ENCODE results near the gene FLNB.

The FLNB gene

GRCh38 chr3:58008141-58009025 is at the start of gene FLNB:
TSS of gene FLNB (plus strand) at chr3:58008422. CDS start at chr3:58008565, 143 bp downstream.
- no peak for TF ChIP-seq POLR2A (IDR thresholded peaks at IDR 0.05; ENCODE audit: low read length)
- no peak for TF ChIP-seq GATA1 (IDR thresholded peaks at IDR 0.05; ENCODE audit: low read depth, low read length)
- DNase-seq, result peak; percentile 82 to 91

GRCh38 chr3:57958642-57959422 is 49.4 kb upstream of the FLNB start:
- peak; percentile 16 to 44 for DNase-seq
- TF ChIP-seq GATA1 (IDR thresholded peaks at IDR 0.05; ENCODE audit: low read depth, low read length), result no peak
- TF ChIP-seq POLR2A (IDR thresholded peaks at IDR 0.05; ENCODE audit: low read length), result no peak

- no peak for TF ChIP-seq POLR2A (IDR thresholded peaks at IDR 0.05; ENCODE audit: low read length)
- TF ChIP-seq GATA1 (IDR thresholded peaks at IDR 0.05; ENCODE audit: low read depth, low read length), result no peak
- DNase-seq, result no peak
These were observed 48.6 kb upstream of the FLNB start for GRCh38 chr3:57959423-57960173.

- no peak for TF ChIP-seq POLR2A (IDR thresholded peaks at IDR 0.05; ENCODE audit: low read length)
- TF ChIP-seq GATA1 (IDR thresholded peaks at IDR 0.05; ENCODE audit: low read depth, low read length), result no peak
- DNase-seq, result no peak
These were observed 48.1 kb upstream of the FLNB start for GRCh38 chr3:57960174-57960505.

GRCh38 chr3:57961177-57961827 is 46.9 kb upstream of the FLNB start:
- TF ChIP-seq POLR2A (IDR thresholded peaks at IDR 0.05; ENCODE audit: low read length), result no peak
- TF ChIP-seq GATA1 (IDR thresholded peaks at IDR 0.05; ENCODE audit: low read depth, low read length), result no peak
- DNase-seq, result no peak

GRCh38 chr3:57961828-57962447 is 46.3 kb upstream of the FLNB start:
- DNase-seq, result peak; percentile 48 to 49
- TF ChIP-seq POLR2A (IDR thresholded peaks at IDR 0.05; ENCODE audit: low read length) (no peak), GATA1 (IDR thresholded peaks at IDR 0.05; ENCODE audit: low read depth, low read length) (no peak)

- no peak for TF ChIP-seq POLR2A (IDR thresholded peaks at IDR 0.05; ENCODE audit: low read length)
- TF ChIP-seq GATA1 (IDR thresholded peaks at IDR 0.05; ENCODE audit: low read depth, low read length), result no peak
- no peak for DNase-seq
These were observed 45.8 kb upstream of the FLNB start for GRCh38 chr3:57962448-57962834.

GRCh38 chr3:57963811-57964346 is 44.3 kb upstream of the FLNB start:
- DNase-seq, result no peak
- TF ChIP-seq GATA1 (IDR thresholded peaks at IDR 0.05; ENCODE audit: low read depth, low read length) (no peak), POLR2A (IDR thresholded peaks at IDR 0.05; ENCODE audit: low read length) (no peak)

GRCh38 chr3:57966829-57967228 is 41.4 kb upstream of the FLNB start:
- TF ChIP-seq POLR2A (IDR thresholded peaks at IDR 0.05; ENCODE audit: low read length) (no peak), GATA1 (IDR thresholded peaks at IDR 0.05; ENCODE audit: low read depth, low read length) (no peak)
- no peak for DNase-seq

GRCh38 chr3:57967590-57967989 is 40.6 kb upstream of the FLNB start:
- TF ChIP-seq POLR2A (IDR thresholded peaks at IDR 0.05; ENCODE audit: low read length) (no peak), GATA1 (IDR thresholded peaks at IDR 0.05; ENCODE audit: low read depth, low read length) (no peak)
- no peak for DNase-seq

GRCh38 chr3:57968501-57968900 is 39.7 kb upstream of the FLNB start:
- no peak for DNase-seq
- TF ChIP-seq POLR2A (IDR thresholded peaks at IDR 0.05; ENCODE audit: low read length), result no peak
- TF ChIP-seq GATA1 (IDR thresholded peaks at IDR 0.05; ENCODE audit: low read depth, low read length), result no peak

GRCh38 chr3:57971975-57972374 is 36.2 kb upstream of the FLNB start:
- no peak for TF ChIP-seq POLR2A (IDR thresholded peaks at IDR 0.05; ENCODE audit: low read length)
- no peak for TF ChIP-seq GATA1 (IDR thresholded peaks at IDR 0.05; ENCODE audit: low read depth, low read length)
- DNase-seq, result no peak
